ENCODE measurements around the gene NEK10. TPM values are rescaled to one million over a fixed set of nuclear protein-coding genes. Genes with fewer than 3 reads are reported as not detected.

Gene NEK10
- total RNA-seq, 1 experiment from 2014 or later = 0.66 TPM

GRCh38 chr3:27323087-27323570 lies 46.1 kb downstream of the NEK10 start:
- Histone ChIP-seq H3K4ac (ENCODE audit: low read depth, low read length) (no peak overlapping the region), H2BK15ac (ENCODE audit: low read depth, low read length) (no peak overlapping the region), H2AK5ac (ENCODE audit: insufficient read length, low read length) (no peak overlapping the region), H3K23ac (ENCODE audit: insufficient read length, low read depth, low read length) (no peak overlapping the region), H3K14ac (ENCODE audit: insufficient read depth, low read length) (no peak overlapping the region), H3K79me2 (ENCODE audit: insufficient read depth, low read length) (no peaks in the 10 kb centered on the region), H3K23me2 (ENCODE audit: insufficient read length, low read depth, low read length, poor library complexity, severe bottlenecking) (no peaks in the 10 kb centered on the region), H3K4me2 (ENCODE audit: insufficient read depth, insufficient read length, low read length) (no peak overlapping the region), H2BK120ac (ENCODE audit: low read depth, low read length, poor library complexity, severe bottlenecking) (no peak overlapping the region), H3K9ac (ENCODE audit: extremely low read depth, insufficient read length, low read length) (no peak overlapping the region), H3K9me3 (ENCODE audit: control insufficient read depth, low read depth, low read length) (no peaks in the 10 kb centered on the region), H3K27ac (ENCODE audit: insufficient read length, low read depth, low read length) (no peak overlapping the region), H4K8ac (replicated peaks; ENCODE audit: insufficient read length, low read depth, low read length) (no peak overlapping the region), H3K4me1 (ENCODE audit: insufficient read depth, low read length) (no peaks in the 10 kb centered on the region), H2BK20ac (ENCODE audit: low read depth, low read length, poor library complexity, severe bottlenecking) (no peak overlapping the region), H3K79me1 (ENCODE audit: insufficient read depth, low read depth, low read length, poor library complexity, severe bottlenecking) (no peaks in the 10 kb centered on the region), H2BK12ac (ENCODE audit: insufficient read length, low read depth, low read length) (no peak overlapping the region), H4K5ac (ENCODE audit: insufficient read length, low read depth, low read length) (no peak overlapping the region), H3K18ac (ENCODE audit: insufficient read length, low read depth, low read length) (no peak overlapping the region), H3K27me3 (ENCODE audit: insufficient read depth, low read length) (no peaks in the 10 kb centered on the region), H3K56ac (ENCODE audit: insufficient read length, low read depth, low read length) (no peak overlapping the region), H2BK5ac (ENCODE audit: insufficient read length, low read length) (no peak overlapping the region), H4K91ac (ENCODE audit: insufficient read length, low read depth, low read length) (no peak overlapping the region), H2AFZ (ENCODE audit: low read length) (no peak overlapping the region), H3T11ph (ENCODE audit: low read length) (no peak overlapping the region), H4K20me1 (ENCODE audit: control insufficient read depth, insufficient read depth, insufficient read length) (no peaks in the 10 kb centered on the region)
- Mint-ChIP-seq H3K27ac (no peak overlapping the region), H3K9me3 (no peaks in the 10 kb centered on the region; a peak in 1 of 5 replicates), H3K27me3 (ENCODE audit: low read depth) (no peaks in the 10 kb centered on the region), H3K36me3 (ENCODE audit: insufficient read depth in 1 of 3, low read depth in 3 of 3) (no peaks in the 10 kb centered on the region; a peak in 1 of 7 replicates), H3K4me1 (no peaks in the 10 kb centered on the region), H3K4me3 (no peak overlapping the region)
- DNase-seq = no peak
- no CpG with 5 or more reads among the region's 3 CpGs for WGBS (ENCODE audit: extremely low coverage, insufficient read length, low lambda C conversion rate)
- TF ChIP-seq CTCF (conservative IDR thresholded peaks at IDR 0.05) = no peak

All from H9 (cell line).